A549 (cell line): Measurements from ENCODE around the gene NEU3. TPM values are rescaled to one million over a fixed set of nuclear protein-coding genes. Genes with fewer than 3 reads are reported as not detected.

Experiments
- ATAC-seq, 2 experiments: fragments of 200-7000 bp in 1 of 2; fragments of >200 bp in 1 of 2; cut with Nextera tagmentation in 1 of 2; cut with Tn5 transposase in 1 of 2; 3 replicates each; pipeline versions ENCODE4 v1.8.0 to v1.9.1; 2018 to 2020; ENCODE audit warnings: mild to moderate bottlenecking in 1 of 2, moderate library complexity in 1 of 2
- CTCF ChIA-PET: fragments of 300-600 bp; sonication (Branson Sonifier 250); formaldehyde crosslinking; extraction: SDS; loops from one replicate; lab custom pipeline; 2021; ENCODE audit warnings: antibody characterized with exemption, inconsistent platforms; lab: Yijun Ruan, JAX
- POLR2A ChIA-PET: fragments of 350-600 bp; formaldehyde crosslinking; extraction: SDS; loops from one replicate; lab custom pipeline; 2021; ENCODE audit warnings: antibody characterized with exemption, inconsistent platforms; lab: Yijun Ruan, JAX
- DNase-seq, 2 experiments: peaks; one replicate each; pipeline versions ENCODE4 v3.0.0 to v3.0.0-alpha.2; 2011 to 2016; ENCODE audit warnings: low read depth in 1 of 2, low spot score in 1 of 2
- FAIRE-seq: peaks from 2 replicates; lab custom pipeline; 2011; peaks lifted over from hg19 to GRCh38; lab: Jason Lieb, UNC
- H3K27ac ChIP-seq, 2 experiments: fragments of >200 bp; sonication (Bioruptor Twin); formaldehyde crosslinking; 3 replicates each; pipeline ENCODE4 v1.5.1; 2016 to 2017
- H3K4me1 ChIP-seq: fragments of >200 bp; sonication (Bioruptor Twin); formaldehyde crosslinking; 3 replicates; pipeline ENCODE4 v1.6.1; 2016
- H3K4me2 ChIP-seq: fragments of >200 bp; sonication (Bioruptor Twin); formaldehyde crosslinking; 3 replicates; pipeline ENCODE4 v1.6.1; 2016
- H3K4me3 ChIP-seq: fragments of >200 bp; sonication (Bioruptor Twin); formaldehyde crosslinking; 3 replicates; pipeline ENCODE4 v1.5.1; 2016
- H3K9me3 ChIP-seq: fragments of >200 bp; sonication (Bioruptor Twin); formaldehyde crosslinking; 3 replicates; pipeline ENCODE4 v1.6.1; 2016
- CBX2 ChIP-seq: fragments of 200-600 bp; sonication (generic); IDR thresholded peaks from 2 replicates; pipeline ENCODE4 v1.6.1; 2016; ENCODE audit warnings: low read depth, mild to moderate bottlenecking, borderline replicate concordance
- CBX8 ChIP-seq: fragments of 200-600 bp; sonication (generic); IDR thresholded peaks from 2 replicates; pipeline ENCODE4 v1.6.1; 2016
- CHD2 ChIP-seq: fragments of 150-350 bp; IDR thresholded peaks from 2 replicates; pipeline ENCODE4 v1.6.1; 2014; ENCODE audit warnings: low read length; ENCODE audit not compliant: partially characterized antibody
- EHF ChIP-seq: fragments of 250-450 bp; sonication (Bioruptor Pico); IDR thresholded peaks from 2 replicates; pipeline ENCODE4 v1.5.0; 2020; ENCODE audit warnings: mild to moderate bottlenecking
- EHMT2 ChIP-seq: fragments of 200-600 bp; sonication (generic); IDR thresholded peaks from 2 replicates; pipeline ENCODE4 v1.6.1; 2016; ENCODE audit warnings: antibody characterized with exemption, low read depth, mild to moderate bottlenecking, moderate library complexity
- ESRRA ChIP-seq: fragments of 150-350 bp; IDR thresholded peaks from 2 replicates; pipeline ENCODE4 v1.6.1; 2014; ENCODE audit warnings: mild to moderate bottlenecking, low read length, borderline replicate concordance
- HOXB13 ChIP-seq: fragments of 250-450 bp; sonication (Bioruptor Pico); IDR thresholded peaks from 2 replicates; pipeline ENCODE4 v1.5.0; 2020; ENCODE audit warnings: low read depth, mild to moderate bottlenecking, moderate library complexity
- KDM5A ChIP-seq: fragments of 200-600 bp; sonication (generic); IDR thresholded peaks from 2 replicates; pipeline ENCODE4 v1.6.1; 2016; ENCODE audit warnings: antibody characterized with exemption, mild to moderate bottlenecking
- MAZ ChIP-seq: fragments of 150-350 bp; IDR thresholded peaks from 2 replicates; pipeline ENCODE4 v1.6.1; 2014; ENCODE audit warnings: antibody characterized with exemption, low read depth, low read length, borderline replicate concordance
- NPAS2 ChIP-seq: fragments of 250-450 bp; sonication (Bioruptor Pico); IDR thresholded peaks from 2 replicates; pipeline ENCODE4 v1.8.0; 2022; ENCODE audit warnings: mild to moderate bottlenecking, moderate library complexity, borderline replicate concordance
- NR3C1 ChIP-seq: fragments of >200 bp; sonication (Bioruptor Twin); formaldehyde crosslinking; IDR thresholded peaks from 3 replicates; pipeline ENCODE4 v1.6.1; 2017
- PHF8 ChIP-seq: fragments of 200-600 bp; sonication (generic); IDR thresholded peaks from 2 replicates; pipeline ENCODE4 v1.6.1; 2016; ENCODE audit warnings: low read depth, mild to moderate bottlenecking, antibody characterized with exemption, moderate library complexity, borderline replicate concordance
- POLR2A ChIP-seq: IDR thresholded peaks from 2 replicates; pipeline ENCODE4 v1.6.1; 2012; ENCODE audit warnings: mild to moderate bottlenecking, low read length
- POLR2AphosphoS2 ChIP-seq: conservative IDR thresholded peaks from 2 replicates; pipeline ENCODE4 v1.6.1; 2012; ENCODE audit warnings: low read length, improper control_type of control experiment, inconsistent platforms
- RAD21 ChIP-seq, 2 experiments: fragments of >200 bp in 1 of 2; sonication (Bioruptor Twin) in 1 of 2; formaldehyde crosslinking in 1 of 2; IDR thresholded peaks in 1 of 2; conservative IDR thresholded peaks in 1 of 2; 2 replicates in 1 of 2; 3 replicates in 1 of 2; pipeline ENCODE4 v1.6.1; 2012 to 2018; ENCODE audit warnings: inconsistent platforms in 1 of 2
- RARB ChIP-seq: fragments of 250-450 bp; sonication (Bioruptor Pico); IDR thresholded peaks from 2 replicates; pipeline ENCODE4 v1.8.0; 2021; ENCODE audit warnings: mild to moderate bottlenecking, moderate library complexity
- RNF2 ChIP-seq: fragments of 200-600 bp; sonication (generic); IDR thresholded peaks from 2 replicates; pipeline ENCODE4 v1.6.1; 2016; ENCODE audit warnings: low read depth, mild to moderate bottlenecking, antibody characterized with exemption, moderate library complexity, borderline replicate concordance
- SREBF2 ChIP-seq: fragments of 450-650 bp; IDR thresholded peaks from 2 replicates; pipeline ENCODE4 v1.6.1; 2014; ENCODE audit warnings: mild to moderate bottlenecking, moderate library complexity
- TP53 ChIP-seq: fragments of 250-450 bp; sonication (Bioruptor Pico); IDR thresholded peaks from 2 replicates; pipeline ENCODE4 v1.5.0; 2021; ENCODE audit warnings: mild to moderate bottlenecking, moderate library complexity
- ZC3H11A ChIP-seq: fragments of 450-650 bp; IDR thresholded peaks from 2 replicates; pipeline ENCODE4 v1.6.1; 2014; ENCODE audit warnings: antibody characterized with exemption, mild to moderate bottlenecking
- ZFP36 ChIP-seq: fragments of 450-650 bp; IDR thresholded peaks from 2 replicates; pipeline ENCODE4 v1.6.1; 2014; ENCODE audit warnings: borderline replicate concordance; ENCODE audit not compliant: partially characterized antibody
- ZSCAN20 ChIP-seq: fragments of 250-450 bp; sonication (Bioruptor Pico); IDR thresholded peaks from 2 replicates; pipeline ENCODE4 v1.8.0; 2022; ENCODE audit warnings: mild to moderate bottlenecking, moderate library complexity
- WGBS: methylation state at CpG from one replicate; pipeline ENCODE4 v1.1.6; 2017; ENCODE audit errors: missing lambda C conversion rate; 5-methylcytosine and 5-hydroxymethylcytosine counted together
- polyA plus RNA-seq, 4 experiments: library from polyadenylated mRNA; depleted of rRNA in 3 of 4; stranded (reverse); fragments of >200 nt; fragmentation: RNase III in 1 of 4; extraction: RNeasy Plus Mini Kit Qiagen cat#74134 plus additional on column Dnase treatment in 1 of 4; gene quantifications; 2 replicates in 3 of 4; 3 replicates in 1 of 4; pipeline ENCODE4 v1.2.3, GENCODE V29; 2011 to 2017
- TF ChIP-seq, protein P1 (sequence below): fragments of >200 bp; sonication (Bioruptor Twin); formaldehyde crosslinking; IDR thresholded peaks from 3 replicates; pipeline ENCODE4 v1.5.1; 2016
- TF ChIP-seq, protein P2 (sequence below): IDR thresholded peaks from 2 replicates; pipeline ENCODE4 v1.6.1; 2012
- TF ChIP-seq, protein P3 (sequence below): fragments of 150-350 bp; IDR thresholded peaks from 2 replicates; pipeline ENCODE4 v1.6.1; 2014; ENCODE audit warnings: low read depth, mild to moderate bottlenecking, low read length

The NEU3 gene
- polyA plus RNA-seq, 2 of the 4 experiments (the other 2 are of a cell fraction): 4.0 to 5.5 TPM

DNA sequence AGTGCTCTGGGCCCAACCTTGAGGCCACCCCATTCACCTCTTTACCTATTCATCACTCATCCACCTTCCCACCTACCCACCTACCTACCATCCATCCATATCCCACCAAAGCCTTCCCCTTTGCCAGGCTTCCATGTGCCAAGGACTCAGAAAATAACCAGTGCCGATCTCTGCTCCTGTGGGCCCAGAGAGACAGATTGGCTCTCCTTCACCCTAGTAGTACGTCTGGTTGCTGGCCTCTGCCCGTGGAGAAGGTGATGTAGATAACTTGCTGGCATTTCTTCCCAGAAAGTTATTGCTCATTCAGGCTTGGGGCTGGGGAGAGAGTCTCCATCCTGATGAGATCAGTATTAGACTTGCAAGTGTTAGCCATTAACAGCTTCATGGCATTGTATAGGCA lies 45.2 kb downstream of the NEU3 start:
- POLR2A ChIA-PET: no interaction called here
- no peak for FAIRE-seq

DNA sequence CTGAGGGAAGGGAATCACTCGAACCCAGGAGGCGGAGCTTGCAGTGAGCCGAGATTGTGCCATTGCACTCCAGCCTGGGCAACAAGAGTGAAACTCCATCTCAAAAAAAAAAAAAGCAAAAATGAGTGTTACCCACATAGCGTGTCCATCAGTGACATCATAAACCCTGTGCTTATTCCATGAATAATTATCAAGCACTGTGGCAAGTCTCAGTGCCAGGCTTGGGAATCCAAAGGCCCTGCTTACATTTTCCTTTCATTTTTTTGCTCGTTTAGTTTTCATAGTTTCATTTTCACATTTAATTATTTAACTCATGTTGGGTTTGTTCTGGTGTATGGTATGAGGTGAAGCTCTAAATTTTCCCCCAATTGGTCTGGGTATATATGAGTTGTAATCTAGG lies 46.5 kb downstream of the NEU3 start:
- TF ChIP-seq ZC3H11A (no peak), KDM5A (no peak), CHD2 (no peak), NR3C1 (no peak), CBX2 (no peak), NPAS2 (CRISPR knock-in tag) (no peak), TP53 (no peak), ZFP36 (no peak)
- TF ChIP-seq, protein P1, sequence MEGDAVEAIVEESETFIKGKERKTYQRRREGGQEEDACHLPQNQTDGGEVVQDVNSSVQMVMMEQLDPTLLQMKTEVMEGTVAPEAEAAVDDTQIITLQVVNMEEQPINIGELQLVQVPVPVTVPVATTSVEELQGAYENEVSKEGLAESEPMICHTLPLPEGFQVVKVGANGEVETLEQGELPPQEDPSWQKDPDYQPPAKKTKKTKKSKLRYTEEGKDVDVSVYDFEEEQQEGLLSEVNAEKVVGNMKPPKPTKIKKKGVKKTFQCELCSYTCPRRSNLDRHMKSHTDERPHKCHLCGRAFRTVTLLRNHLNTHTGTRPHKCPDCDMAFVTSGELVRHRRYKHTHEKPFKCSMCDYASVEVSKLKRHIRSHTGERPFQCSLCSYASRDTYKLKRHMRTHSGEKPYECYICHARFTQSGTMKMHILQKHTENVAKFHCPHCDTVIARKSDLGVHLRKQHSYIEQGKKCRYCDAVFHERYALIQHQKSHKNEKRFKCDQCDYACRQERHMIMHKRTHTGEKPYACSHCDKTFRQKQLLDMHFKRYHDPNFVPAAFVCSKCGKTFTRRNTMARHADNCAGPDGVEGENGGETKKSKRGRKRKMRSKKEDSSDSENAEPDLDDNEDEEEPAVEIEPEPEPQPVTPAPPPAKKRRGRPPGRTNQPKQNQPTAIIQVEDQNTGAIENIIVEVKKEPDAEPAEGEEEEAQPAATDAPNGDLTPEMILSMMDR: no peak
- TF ChIP-seq, protein P2, sequence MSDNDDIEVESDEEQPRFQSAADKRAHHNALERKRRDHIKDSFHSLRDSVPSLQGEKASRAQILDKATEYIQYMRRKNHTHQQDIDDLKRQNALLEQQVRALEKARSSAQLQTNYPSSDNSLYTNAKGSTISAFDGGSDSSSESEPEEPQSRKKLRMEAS: no peak
- TF ChIP-seq, protein P3, sequence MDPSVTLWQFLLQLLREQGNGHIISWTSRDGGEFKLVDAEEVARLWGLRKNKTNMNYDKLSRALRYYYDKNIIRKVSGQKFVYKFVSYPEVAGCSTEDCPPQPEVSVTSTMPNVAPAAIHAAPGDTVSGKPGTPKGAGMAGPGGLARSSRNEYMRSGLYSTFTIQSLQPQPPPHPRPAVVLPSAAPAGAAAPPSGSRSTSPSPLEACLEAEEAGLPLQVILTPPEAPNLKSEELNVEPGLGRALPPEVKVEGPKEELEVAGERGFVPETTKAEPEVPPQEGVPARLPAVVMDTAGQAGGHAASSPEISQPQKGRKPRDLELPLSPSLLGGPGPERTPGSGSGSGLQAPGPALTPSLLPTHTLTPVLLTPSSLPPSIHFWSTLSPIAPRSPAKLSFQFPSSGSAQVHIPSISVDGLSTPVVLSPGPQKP: no peak
- Histone ChIP-seq H3K4me1 (peaks cover 9% of the 10 kb centered on the region; the same call in 1 of the 3 replicates), H3K9me3 (no peaks in the 10 kb centered on the region), H3K27ac (no peak overlapping the region), H3K4me2 (no peak overlapping the region), H3K4me3 (no peak overlapping the region)
- ATAC-seq (no peak), DNase-seq (no peak), FAIRE-seq (no peak)
- ChIA-PET POLR2A (no interaction called here), CTCF (interaction anchor here (0.8 to 3.1 kb wide), 7 partner anchors 12 to 214 kb away, joined by 3 to 15 read pairs (median 5); no protein-coding TSS in a partner anchor)
- WGBS: 73% methylated on average over 5 of the region's 5 CpGs

More for the DNA sequence above, 45.2 kb downstream of the NEU3 start:
- DNase-seq: no peak
- H3K27ac ChIP-seq: no peak overlapping the region
- ATAC-seq: no peak
- CTCF ChIA-PET: interaction anchor here (1.3 to 3.0 kb wide), 3 partner anchors 11 to 13 kb away, joined by 3 to 28 read pairs (median 8); no protein-coding TSS in a partner anchor
- TF ChIP-seq POLR2AphosphoS2: no peak
- no peak for TF ChIP-seq NPAS2 (CRISPR knock-in tag)
- no peak for TF ChIP-seq ZSCAN20 (CRISPR knock-in tag)
- no peak for TF ChIP-seq HOXB13
- no peak for TF ChIP-seq POLR2A
- no peak for TF ChIP-seq PHF8
- TF ChIP-seq RARB: no peak
- TF ChIP-seq ESRRA: no peak
- no peak for TF ChIP-seq RNF2
- TF ChIP-seq ZC3H11A: no peak
- no peak for TF ChIP-seq RAD21 (conservative IDR thresholded peaks at IDR 0.05 in 1 of 2, IDR thresholded peaks at IDR 0.05 in 1 of 2)
- no peak for TF ChIP-seq CBX8
- no peak for TF ChIP-seq SREBF2
- no peak for TF ChIP-seq ZFP36
- no peak for TF ChIP-seq EHF (CRISPR knock-in tag)
- TF ChIP-seq EHMT2: no peak
- no peak for TF ChIP-seq MAZ
- no peak overlapping the region for H3K4me2 ChIP-seq
- WGBS: 70% methylated on average over 2 of the region's 3 CpGs
- no peaks in the 10 kb centered on the region for H3K9me3 ChIP-seq
- H3K4me3 ChIP-seq: no peak overlapping the region
- peaks cover 9% of the 10 kb centered on the region; the same call in 1 of the 3 replicates for H3K4me1 ChIP-seq
